Smooth muscle cell (in vitro differentiated cells): ENCODE measurements around the gene IFITM2. TPM values are rescaled to one million over a fixed set of nuclear protein-coding genes. Genes with fewer than 3 reads are reported as not detected.
"Not testable (repeated sequence)": the region's sequence is repeated elsewhere in the genome, so short reads cannot be mapped to it uniquely, and the experiment has no call there.

Experiments used
- DNase-seq: peaks from one replicate; lab custom pipeline; 2025; ENCODE audit not compliant: unreplicated experiment; lab: John Stamatoyannopoulos, UW
- H2AFZ ChIP-seq: fragments of 200-600 bp; sonication (generic); 2 replicates; pipeline ENCODE4 v1.6.0; 2016; ENCODE audit warnings: antibody characterized with exemption, low read depth, mild to moderate bottlenecking
- H3F3A ChIP-seq: fragments of 200-600 bp; sonication (generic); 2 replicates; pipeline ENCODE4 v1.6.0; 2017; ENCODE audit warnings: antibody characterized with exemption, low read depth
- H3K27ac ChIP-seq: fragments of 200-600 bp; sonication (generic); 2 replicates; pipeline ENCODE4 v1.5.1; 2016; ENCODE audit warnings: low read depth, mild to moderate bottlenecking
- H3K27me3 ChIP-seq: fragments of 200-600 bp; sonication (generic); 2 replicates; pipeline ENCODE4 v1.6.1; 2016; ENCODE audit warnings: low read depth, mild to moderate bottlenecking
- H3K36me3 ChIP-seq: fragments of 200-600 bp; sonication (generic); 2 replicates; pipeline ENCODE4 v1.5.1; 2016; ENCODE audit warnings: low read depth
- H3K4me1 ChIP-seq: fragments of 200-600 bp; sonication (generic); 2 replicates; pipeline ENCODE4 v1.5.1; 2016; ENCODE audit warnings: low read depth
- H3K4me2 ChIP-seq: fragments of 200-600 bp; sonication (generic); 2 replicates; pipeline ENCODE4 v1.6.0; 2016; ENCODE audit warnings: mild to moderate bottlenecking
- H3K4me3 ChIP-seq: fragments of 200-600 bp; sonication (generic); 2 replicates; pipeline ENCODE4 v1.5.1; 2016; ENCODE audit warnings: mild to moderate bottlenecking
- H3K79me2 ChIP-seq: fragments of 200-600 bp; sonication (generic); 2 replicates; pipeline ENCODE4 v1.6.0; 2016; ENCODE audit warnings: low read depth, mild to moderate bottlenecking
- H3K9ac ChIP-seq: fragments of 200-600 bp; sonication (generic); 2 replicates; pipeline ENCODE4 v1.6.0; 2016; ENCODE audit warnings: low read depth
- H3K9me3 ChIP-seq: fragments of 200-600 bp; sonication (generic); replicated peaks from 2 replicates; pipeline ENCODE4 v1.5.1; 2016; ENCODE audit warnings: low read depth
- H4K20me1 ChIP-seq: fragments of 200-600 bp; sonication (generic); 2 replicates; pipeline ENCODE4 v1.6.0; 2016; ENCODE audit warnings: low read depth
- CTCF ChIP-seq: fragments of 200-600 bp; sonication (generic); IDR thresholded peaks from 2 replicates; pipeline ENCODE4 v1.5.1; 2017; ENCODE audit warnings: borderline replicate concordance, mild to moderate bottlenecking, antibody characterized with exemption; ENCODE audit not compliant: insufficient read depth, poor library complexity, severe bottlenecking
- WGBS: methylation state at CpG from one replicate; pipeline ENCODE4 v1.1.7; 2016; ENCODE audit warnings: low lambda C conversion rate; 5-methylcytosine and 5-hydroxymethylcytosine counted together
- polyA plus RNA-seq: library from polyadenylated mRNA; unstranded; fragments of >200 nt; fragmentation: Nextera tagmentation; extraction: Ambion mirVana; gene quantifications from 2 replicates; pipeline ENCODE4 v1.2.1, GENCODE V29; 2016
- total RNA-seq: library from RNA; depleted of rRNA; stranded (reverse); fragments of >200 nt; gene quantifications from 2 replicates; pipeline ENCODE4 v1.2.3, GENCODE V29; 2014

Gene IFITM2
- total RNA-seq (210 and 211 TPM in 2 replicates), polyA plus RNA-seq (1,227 and 1,486 TPM in 2 replicates)

- peak within 1 kb of the TSS; percentile 88 for H3K4me2 ChIP-seq
- H3K79me2 ChIP-seq, result peaks cover 13% of the 10 kb centered on the region
- not testable (repeated sequence) for DNase-seq, H3K9ac ChIP-seq, H3F3A ChIP-seq, H3K27ac ChIP-seq, H3K27me3 ChIP-seq, H3K36me3 ChIP-seq, H2AFZ ChIP-seq, H3K9me3 ChIP-seq, H4K20me1 ChIP-seq
- WGBS, result 21% methylated on average over 23 of the region's 28 CpGs
- H3K4me3 ChIP-seq, result peak within 1 kb of the TSS; percentile 49
- peaks cover 39% of the 10 kb centered on the region for H3K4me1 ChIP-seq
Measured at GRCh38 chr11:307766-308708, at the start of gene IFITM2. TSS of gene IFITM2 (plus strand) at chr11:307816. CDS start at chr11:308193, 377 bp downstream.

DNA sequence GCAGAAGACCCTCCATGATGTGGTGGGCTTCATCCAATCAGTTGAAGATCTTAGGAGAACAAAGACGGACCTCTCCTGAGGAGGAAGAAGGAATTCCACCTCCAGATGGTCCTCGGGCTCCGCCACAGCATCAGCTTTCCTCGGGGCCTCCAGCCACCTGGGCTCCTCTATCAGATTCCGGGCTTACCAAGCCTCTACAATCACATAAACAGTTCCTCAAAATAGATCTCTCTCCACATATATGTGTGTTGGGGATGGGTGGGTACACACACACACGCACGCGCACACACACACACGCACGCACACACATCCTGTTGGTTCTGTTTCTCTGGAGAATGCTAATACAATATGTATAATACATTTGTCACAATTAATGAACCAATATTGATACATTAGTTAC is 48.2 kb upstream of the IFITM2 start:
- DNase-seq, result no peak
- Histone ChIP-seq H3K4me1 (no peaks in the 10 kb centered on the region), H3K4me2 (no peak overlapping the region), H3K27me3 (no peaks in the 10 kb centered on the region), H3F3A (no peaks in the 10 kb centered on the region), H3K79me2 (no peaks in the 10 kb centered on the region), H3K9me3 (no peaks in the 10 kb centered on the region), H3K4me3 (no peak overlapping the region), H3K9ac (no peak overlapping the region), H3K27ac (no peak overlapping the region), H4K20me1 (no peaks in the 10 kb centered on the region), H2AFZ (no peak overlapping the region), H3K36me3 (no peaks in the 10 kb centered on the region)
- 84% methylated on average over 10 of the region's 10 CpGs for WGBS
- no peak for TF ChIP-seq CTCF

DNA sequence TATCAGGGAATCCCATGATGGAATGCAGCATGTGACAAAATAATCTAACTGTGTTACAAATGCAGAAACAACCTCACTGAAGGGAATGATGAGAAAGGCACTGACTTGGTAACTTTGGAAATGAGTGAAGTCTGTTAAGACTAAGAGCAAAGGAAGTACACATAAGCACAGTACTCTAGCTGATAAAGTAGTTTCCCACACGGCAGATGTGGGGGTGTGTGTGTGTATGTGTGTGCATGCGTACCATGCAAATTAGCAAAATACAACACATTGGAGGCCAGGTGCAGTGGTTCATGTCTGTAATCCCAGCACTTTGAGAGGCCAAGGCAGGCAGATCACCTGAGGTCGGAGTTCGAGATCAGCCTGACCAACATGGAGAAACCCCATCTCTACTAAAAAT is 46.0 kb upstream of the IFITM2 start:
- Histone ChIP-seq H3K9me3 (no peaks in the 10 kb centered on the region), H3F3A (no peaks in the 10 kb centered on the region), H3K9ac (no peak overlapping the region), H3K79me2 (no peaks in the 10 kb centered on the region), H2AFZ (no peak overlapping the region), H3K27me3 (no peaks in the 10 kb centered on the region), H3K4me2 (no peak overlapping the region), H3K4me3 (no peak overlapping the region), H3K4me1 (no peaks in the 10 kb centered on the region), H3K27ac (no peak overlapping the region), H3K36me3 (no peaks in the 10 kb centered on the region), H4K20me1 (no peaks in the 10 kb centered on the region)
- TF ChIP-seq CTCF, result no peak
- no peak for DNase-seq
- 92% methylated on average over 4 of the region's 4 CpGs for WGBS

- H3K79me2 ChIP-seq, result no peaks in the 10 kb centered on the region
- no peak overlapping the region for H3K9ac ChIP-seq
- H3K9me3 ChIP-seq, result no peaks in the 10 kb centered on the region
- H3K27ac ChIP-seq, result no peak overlapping the region
- H3F3A ChIP-seq, result no peaks in the 10 kb centered on the region
- H3K4me3 ChIP-seq, result no peak overlapping the region
- H3K36me3 ChIP-seq, result no peaks in the 10 kb centered on the region
- no peak for TF ChIP-seq CTCF
- no peak for DNase-seq
- WGBS, result 97% methylated on average over 4 of the region's 13 CpGs
- H3K27me3 ChIP-seq, result no peaks in the 10 kb centered on the region
- H4K20me1 ChIP-seq, result no peaks in the 10 kb centered on the region
- H3K4me1 ChIP-seq, result no peaks in the 10 kb centered on the region
- no peak overlapping the region for H2AFZ ChIP-seq
- H3K4me2 ChIP-seq, result no peak overlapping the region
Measured at GRCh38 chr11:266676-267439, 40.8 kb upstream of the IFITM2 start.
